ENCODE data around the gene ZNF813.
"Not testable (repeated sequence)": the region's sequence is repeated elsewhere in the genome, so short reads cannot be mapped to it uniquely, and the experiment has no call there.

The ZNF813 gene

GRCh38 chr19:53475470-53475869, 7.9 kb downstream of the ZNF813 start:
- not testable (repeated sequence) for DNase-seq (ENCODE audit: low spot score); FAIRE-seq

GRCh38 chr19:53483751-53484150, 16.2 kb downstream of the ZNF813 start:
- DNase-seq (ENCODE audit: low spot score); FAIRE-seq: not testable (repeated sequence)

- FAIRE-seq (no peak), DNase-seq (ENCODE audit: low spot score) (no peak)
Measured at GRCh38 chr19:53485046-53486004, 17.8 kb downstream of the ZNF813 start.

GRCh38 chr19:53492153-53492552, 24.6 kb downstream of the ZNF813 start:
- FAIRE-seq = no peak
- DNase-seq (ENCODE audit: low spot score) = no peak

GRCh38 chr19:53497311-53498023, 29.9 kb downstream of the ZNF813 start:
- FAIRE-seq (peak; percentile 83), DNase-seq (ENCODE audit: low spot score) (peak; percentile 76)

GRCh38 chr19:53498024-53498395, 30.5 kb downstream of the ZNF813 start:
- DNase-seq (ENCODE audit: low spot score); FAIRE-seq: not testable (repeated sequence)

- not testable (repeated sequence) for DNase-seq (ENCODE audit: low spot score)
Measured at GRCh38 chr19:53503151-53503550, 35.6 kb downstream of the ZNF813 start.

GRCh38 chr19:53503671-53504364, 36.3 kb downstream of the ZNF813 start:
- DNase-seq (ENCODE audit: low spot score); FAIRE-seq: not testable (repeated sequence)

More at GRCh38 chr19:53503151-53503550, 35.6 kb downstream of the ZNF813 start:
- FAIRE-seq = not testable (repeated sequence)

- DNase-seq (ENCODE audit: low spot score); FAIRE-seq: not testable (repeated sequence)
Measured at GRCh38 chr19:53504365-53504703, 36.8 kb downstream of the ZNF813 start.

GRCh38 chr19:53504885-53505284, 37.4 kb downstream of the ZNF813 start:
- DNase-seq (ENCODE audit: low spot score) (no peak), FAIRE-seq (no peak)

- DNase-seq (ENCODE audit: low spot score) (no peak), FAIRE-seq (no peak)
Measured at GRCh38 chr19:53506728-53507127, 39.2 kb downstream of the ZNF813 start.

GRCh38 chr19:53507523-53508442, 40.2 kb downstream of the ZNF813 start:
- FAIRE-seq (no peak), DNase-seq (ENCODE audit: low spot score) (no peak)

GRCh38 chr19:53509443-53509842, 41.9 kb downstream of the ZNF813 start:
- no peak for DNase-seq (ENCODE audit: low spot score)
- FAIRE-seq = no peak

GRCh38 chr19:53509845-53510244, 42.3 kb downstream of the ZNF813 start:
- DNase-seq (ENCODE audit: low spot score) (no peak), FAIRE-seq (no peak)

GRCh38 chr19:53511357-53511756, 43.8 kb downstream of the ZNF813 start:
- DNase-seq (ENCODE audit: low spot score) (no peak), FAIRE-seq (no peak)

- DNase-seq (ENCODE audit: low spot score) = no peak
- FAIRE-seq = no peak
Measured at GRCh38 chr19:53511933-53512374, 44.4 kb downstream of the ZNF813 start.

- not testable (repeated sequence) for FAIRE-seq; DNase-seq (ENCODE audit: low spot score)
Measured at GRCh38 chr19:53515047-53515446, 47.5 kb downstream of the ZNF813 start.

- FAIRE-seq = no peak
- DNase-seq (ENCODE audit: low spot score) = no peak
Measured at GRCh38 chr19:53517114-53517741, 49.7 kb downstream of the ZNF813 start.

GRCh38 chr19:53518121-53518520, 50.6 kb downstream of the ZNF813 start:
- FAIRE-seq = no peak
- no peak for DNase-seq (ENCODE audit: low spot score)

- FAIRE-seq = no peak
Measured at GRCh38 chr19:53518716-53519115, 51.2 kb downstream of the ZNF813 start.

More at GRCh38 chr19:53518716-53519115, 51.2 kb downstream of the ZNF813 start:
- no peak for DNase-seq (ENCODE audit: low spot score)

All from RCC 7860 (cell line).